GM18867 (cell line): ENCODE results near the gene MAGI1.

Source experiments
- ATAC-seq: cut with Tn5 transposase; IDR thresholded peaks from one replicate; pipeline ENCODE4 v1.9.1; 2021; ENCODE audit warnings: mild to moderate bottlenecking, moderate library complexity; ENCODE audit not compliant: unreplicated experiment

The MAGI1 gene

DNA sequence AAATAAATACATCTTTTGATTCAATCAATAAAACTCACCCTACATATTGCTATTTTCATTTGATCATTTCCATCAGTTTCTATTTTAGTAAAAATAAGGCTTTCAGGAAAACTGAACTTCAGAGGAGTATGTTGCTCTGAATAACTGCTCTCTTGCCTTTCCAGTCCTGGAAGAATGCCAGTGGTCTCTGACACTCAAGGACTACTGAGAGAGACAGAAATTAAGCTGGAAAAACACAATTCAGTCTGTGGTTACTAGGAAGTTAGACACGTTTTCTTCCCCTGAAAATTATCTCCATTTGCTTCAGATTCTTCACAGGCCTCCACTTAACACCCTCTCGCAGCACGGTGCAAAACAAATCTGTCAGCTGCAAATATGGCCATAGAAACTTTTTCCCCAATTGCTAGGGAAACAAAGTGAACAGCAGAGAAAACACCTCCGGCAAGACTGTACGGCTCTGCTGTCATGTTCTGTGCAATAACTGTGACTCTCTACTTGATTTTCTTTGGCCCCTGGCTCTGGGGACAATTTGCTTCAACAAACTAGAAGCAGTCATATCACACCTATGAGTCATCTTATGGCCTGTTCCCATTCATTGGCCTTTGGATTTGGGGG, 353.0 kb downstream of the MAGI1 start:
- ATAC-seq: no peak

DNA sequence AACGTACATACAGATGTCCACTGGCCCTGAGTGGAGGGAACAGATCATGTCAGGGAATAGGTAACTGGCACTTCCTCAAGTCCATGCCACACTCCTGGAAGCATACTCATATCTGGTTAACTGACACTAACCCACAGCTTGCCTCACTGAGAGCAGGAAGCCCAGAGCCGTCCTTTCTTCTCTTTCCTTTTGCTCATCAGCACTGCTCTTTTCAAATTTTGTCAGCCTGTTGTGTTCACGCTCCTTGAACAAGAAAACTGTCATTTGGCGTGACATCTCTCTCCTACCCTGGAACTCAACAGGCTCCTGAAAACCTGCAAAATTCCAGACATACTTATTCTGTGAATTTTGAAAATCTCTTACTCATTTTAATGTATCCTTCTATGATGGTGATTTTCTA, 360.2 kb downstream of the MAGI1 start:
- no peak for ATAC-seq

DNA sequence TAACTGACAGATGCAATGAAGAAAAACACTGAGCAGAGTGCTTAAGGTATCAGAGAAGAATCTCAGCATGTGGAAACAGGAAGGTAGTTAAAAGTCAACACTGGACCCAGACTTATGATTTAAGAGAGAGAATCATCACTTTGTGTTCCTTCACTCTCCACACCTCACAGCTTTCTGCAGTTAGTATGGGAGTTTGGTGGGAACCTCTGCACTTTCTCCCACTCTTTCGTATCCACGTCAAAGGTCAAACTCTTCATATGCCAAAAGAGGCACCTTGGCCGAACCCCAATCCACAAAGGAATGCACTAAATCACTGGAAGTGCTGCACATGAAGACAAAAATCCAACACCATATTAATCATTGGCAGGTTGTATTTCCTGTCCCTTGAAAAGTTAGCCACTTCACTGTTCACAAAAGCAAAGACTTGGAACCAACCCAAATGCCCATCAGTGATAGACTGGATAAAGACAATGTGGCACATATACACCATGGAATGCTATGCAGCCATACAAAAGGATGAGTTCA, 361.2 kb downstream of the MAGI1 start:
- ATAC-seq: no peak

DNA sequence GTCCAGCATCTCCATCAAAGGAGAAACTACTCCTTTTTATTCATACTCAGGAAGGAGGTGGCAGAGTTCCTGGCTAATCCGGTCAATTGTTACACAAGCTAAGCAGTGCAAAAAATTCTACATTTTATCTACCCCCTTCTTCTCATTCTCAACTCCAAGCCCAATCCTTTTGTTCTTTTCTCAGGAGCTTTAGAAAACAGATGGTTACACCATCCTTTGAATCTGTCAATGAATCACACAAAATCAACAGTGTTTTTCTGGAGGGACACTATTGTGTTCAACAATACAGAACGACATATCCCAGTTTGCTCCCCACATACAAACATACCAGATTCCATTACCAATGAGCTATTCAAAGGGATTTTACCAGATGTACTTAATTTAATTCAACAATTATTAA, 362.1 kb downstream of the MAGI1 start:
- ATAC-seq: no peak

DNA sequence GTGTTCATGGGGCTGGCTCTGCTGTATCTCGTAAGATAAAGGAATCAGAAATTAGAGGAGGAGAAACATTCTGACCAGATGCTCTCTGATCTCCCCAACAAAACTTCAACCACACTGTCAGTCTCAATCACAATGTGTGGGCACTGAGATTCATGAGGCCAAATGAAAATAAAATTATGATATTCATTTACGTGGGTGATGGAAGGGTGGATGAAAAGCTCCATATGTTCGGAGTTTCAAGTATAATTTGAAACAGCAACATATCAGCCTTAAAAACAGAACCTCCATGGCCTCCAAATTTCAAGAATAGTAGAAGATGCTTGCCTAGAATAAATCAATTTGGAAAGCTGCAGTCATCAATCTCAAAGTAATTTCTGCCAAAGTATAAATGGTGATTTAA, 363.7 kb downstream of the MAGI1 start:
- no peak for ATAC-seq

DNA sequence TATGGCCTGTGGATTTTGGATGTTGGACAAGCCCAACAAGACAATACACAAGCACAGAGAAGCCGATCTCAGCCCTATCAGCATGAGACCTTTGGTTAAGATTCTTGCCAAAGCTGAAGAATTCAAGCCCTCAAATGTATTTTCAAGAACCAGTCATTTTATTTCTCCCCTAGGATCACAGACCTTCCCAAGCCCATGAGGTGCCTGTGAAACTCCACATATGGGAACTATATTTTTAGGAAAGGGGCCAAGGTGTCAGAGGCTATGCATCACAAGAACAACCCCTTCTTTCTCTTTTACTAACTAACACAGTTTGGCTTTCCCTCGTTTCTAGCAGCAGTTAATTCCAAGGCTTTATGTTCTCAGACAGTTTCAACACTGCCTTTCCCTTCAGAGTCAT, 364.5 kb downstream of the MAGI1 start:
- no peak for ATAC-seq

DNA sequence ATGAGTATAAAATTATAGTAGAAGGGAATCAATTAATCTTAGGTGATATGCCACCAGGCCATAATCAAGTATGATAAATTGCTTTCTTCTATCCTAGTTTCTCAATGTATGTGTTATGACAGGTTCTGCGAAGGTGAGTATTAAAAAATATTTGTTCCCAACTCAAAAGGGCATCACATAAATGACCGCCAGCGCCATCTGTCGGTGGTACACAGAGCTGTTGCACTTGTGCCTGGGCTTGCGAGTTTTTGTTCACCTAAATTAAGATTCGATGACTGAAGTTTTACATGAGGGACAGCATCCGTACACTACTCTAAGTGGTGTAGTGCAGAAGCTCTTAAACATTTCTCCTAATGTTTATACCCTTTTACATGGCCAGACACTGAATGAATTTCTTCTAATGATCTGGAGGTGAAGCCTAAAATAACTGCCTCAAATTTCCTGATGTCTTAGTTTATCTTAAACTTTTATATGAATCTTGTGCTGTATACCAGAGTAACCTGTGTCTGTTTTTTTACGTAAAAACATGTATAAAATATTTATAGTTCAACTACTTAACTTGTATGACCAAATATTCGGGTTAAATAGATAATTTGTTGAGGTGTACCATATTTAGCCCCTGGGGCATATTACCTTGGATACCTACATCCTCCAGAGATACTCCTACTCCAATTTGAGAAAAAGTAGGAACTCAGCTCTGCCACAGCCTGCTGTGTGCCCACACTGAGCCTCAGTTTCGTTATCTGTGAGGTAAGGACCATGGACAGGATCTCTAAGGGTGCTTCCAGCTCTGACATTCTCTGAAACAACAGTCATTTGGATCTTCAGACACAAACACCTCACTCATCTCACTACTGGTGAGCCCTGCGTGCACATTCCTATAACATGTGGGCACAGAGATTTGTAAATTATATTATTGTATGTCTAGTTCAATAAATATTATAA, 365.6 kb downstream of the MAGI1 start:
- peak; percentile 68 for ATAC-seq

DNA sequence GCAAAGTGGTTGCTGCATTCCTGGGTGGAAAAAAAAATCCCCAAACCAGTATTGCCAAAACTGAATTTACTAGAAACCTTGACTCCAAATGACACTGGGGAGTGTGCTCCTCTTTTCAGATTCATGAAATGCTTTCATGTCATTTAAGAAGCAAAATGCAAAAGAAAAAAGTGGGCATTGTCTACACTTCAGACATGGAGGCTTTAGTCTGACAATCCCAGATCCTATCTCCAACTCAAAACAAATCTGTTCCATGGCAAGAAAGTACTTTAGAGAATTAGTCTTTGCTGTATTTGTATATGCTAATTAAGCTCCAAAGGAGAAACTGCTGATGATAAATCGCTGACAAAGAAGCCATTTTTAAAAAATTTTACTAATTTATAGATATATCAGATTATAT, 366.7 kb downstream of the MAGI1 start:
- ATAC-seq: no peak

DNA sequence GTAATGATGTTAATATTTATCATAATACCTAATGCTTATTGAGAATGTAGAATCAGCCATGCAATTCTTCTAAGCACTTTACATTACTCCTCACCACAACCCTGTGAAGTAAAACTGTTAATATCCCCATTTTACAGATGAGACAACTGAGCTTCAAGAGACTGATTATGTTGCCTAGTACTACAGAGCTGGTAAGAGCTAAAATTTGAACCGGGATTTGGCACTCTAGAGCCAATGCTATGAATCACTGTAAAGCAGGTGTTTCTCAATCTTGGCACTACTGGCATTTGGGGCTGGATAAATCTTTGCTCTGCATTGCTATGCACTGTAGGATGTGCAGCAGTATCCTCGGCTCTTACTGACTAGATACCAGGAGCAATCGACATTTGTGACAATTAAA, 367.7 kb downstream of the MAGI1 start:
- ATAC-seq: no peak

DNA sequence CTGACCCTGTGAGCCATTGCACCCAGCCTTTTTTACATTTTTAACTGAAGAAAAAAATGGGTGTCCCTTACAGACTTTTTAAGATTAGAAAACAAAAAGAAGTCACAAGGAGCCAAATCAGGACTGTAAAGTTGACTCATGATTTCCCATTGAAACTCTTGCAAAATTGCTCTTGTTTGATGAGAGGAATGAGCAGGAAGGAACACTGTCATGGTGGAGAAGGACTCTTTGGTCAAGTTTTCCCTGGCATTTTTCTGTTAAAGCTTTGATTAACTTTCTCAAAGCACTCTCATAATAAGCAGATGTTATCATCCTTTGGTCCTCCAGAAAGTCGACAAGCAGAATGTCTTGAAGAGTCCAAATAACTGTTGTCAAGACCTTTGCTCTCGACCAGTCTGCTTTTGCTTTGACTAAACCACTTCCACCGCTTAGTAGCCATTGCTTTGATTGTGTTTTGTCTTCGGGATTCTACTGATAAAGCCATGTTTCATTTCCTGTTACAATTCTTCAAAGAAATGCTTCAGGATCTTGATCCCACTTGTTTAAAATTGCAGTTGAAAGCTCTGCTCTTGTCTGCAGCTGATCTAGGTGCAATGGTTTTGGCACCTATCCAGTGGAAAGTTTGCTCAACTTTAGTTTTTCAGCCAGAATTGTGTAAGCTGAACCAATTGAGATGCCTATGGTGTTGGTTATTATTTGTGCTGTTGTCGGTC, 369.4 kb downstream of the MAGI1 start:
- ATAC-seq: no peak

DNA sequence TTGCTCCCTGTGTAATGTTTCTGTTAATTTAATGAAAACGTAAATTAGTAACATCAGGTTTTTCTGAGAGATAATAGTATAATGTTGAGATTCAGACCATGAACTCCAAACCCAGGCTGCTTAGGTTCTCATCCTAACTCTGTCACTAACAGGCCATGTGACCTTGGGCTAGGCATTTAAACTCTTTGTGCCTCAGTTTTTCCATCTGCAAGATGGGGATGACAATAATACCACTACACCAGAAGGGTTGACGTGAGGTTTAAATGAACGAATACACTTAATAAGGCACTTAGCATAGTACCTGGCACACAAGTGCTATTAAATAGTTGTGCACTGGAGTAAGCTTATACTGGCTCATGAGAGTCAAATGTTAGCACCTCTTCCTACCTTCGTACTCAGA, 370.8 kb downstream of the MAGI1 start:
- ATAC-seq: no peak

DNA sequence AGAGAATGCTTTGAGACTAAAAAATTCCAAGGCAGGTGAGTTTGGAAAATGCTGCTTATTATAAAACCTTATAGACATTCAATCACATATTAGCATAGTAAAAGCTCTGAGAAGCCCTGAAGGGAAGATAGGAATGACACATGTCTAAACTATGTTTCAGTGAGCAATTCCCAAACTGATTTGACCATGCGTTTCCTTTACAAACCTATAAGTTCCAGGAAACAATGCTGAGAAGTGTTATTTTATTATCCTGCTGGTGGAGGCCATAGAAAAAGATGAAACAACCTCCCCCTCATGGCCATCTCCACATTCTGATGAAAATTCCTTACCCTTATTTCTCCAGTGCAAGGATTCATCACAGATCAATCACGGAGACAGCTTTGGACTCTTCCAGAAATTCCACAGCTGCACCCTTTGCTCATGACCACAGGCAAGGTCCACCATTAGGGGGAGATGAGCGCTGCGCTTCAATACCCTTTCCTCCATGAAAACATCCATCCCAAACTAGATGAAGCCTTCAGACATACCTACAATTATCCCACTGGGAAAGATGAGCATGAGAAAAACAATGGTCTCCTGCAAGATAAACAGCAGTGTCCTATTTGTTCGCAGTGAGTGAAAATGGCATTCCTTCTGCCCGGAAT, 372.1 kb downstream of the MAGI1 start:
- no peak for ATAC-seq

DNA sequence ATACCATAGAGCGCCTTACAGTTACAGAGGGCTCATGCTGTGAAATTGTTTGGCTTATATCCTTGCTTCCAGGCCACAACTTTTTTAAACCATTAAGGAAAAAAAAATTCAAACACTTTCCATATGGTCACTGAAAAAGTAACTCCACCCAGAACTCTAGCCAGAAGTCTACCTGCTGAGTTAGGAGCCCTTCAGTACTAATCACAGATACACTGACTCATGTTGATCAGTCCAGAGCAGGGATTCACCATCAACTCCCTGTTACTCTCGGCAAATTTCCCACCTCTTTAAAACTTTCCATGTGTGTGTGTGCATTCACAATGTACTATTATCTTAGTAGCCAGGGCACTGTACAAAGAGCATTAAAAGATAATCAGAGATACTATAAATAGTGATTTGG, 372.8 kb downstream of the MAGI1 start:
- ATAC-seq: no peak

DNA sequence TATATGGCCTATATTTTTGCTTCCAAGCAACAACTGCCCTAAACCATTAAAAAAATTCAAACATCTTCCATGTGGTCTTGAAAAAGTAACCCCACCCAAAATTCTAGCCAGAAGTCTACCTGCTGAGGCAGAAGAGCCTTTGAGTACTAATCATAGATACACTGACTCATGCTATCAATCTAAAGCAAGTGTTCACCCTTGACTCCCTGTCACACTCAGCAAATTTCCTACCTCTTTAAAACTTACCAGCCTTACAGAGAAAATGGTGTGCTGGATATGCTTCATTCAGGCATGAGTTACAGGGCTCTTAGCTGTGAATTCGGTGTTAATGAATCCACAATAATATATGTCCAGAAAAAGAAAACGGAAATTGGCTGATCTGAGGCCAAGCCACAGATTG, 373.8 kb downstream of the MAGI1 start:
- ATAC-seq: no peak

DNA sequence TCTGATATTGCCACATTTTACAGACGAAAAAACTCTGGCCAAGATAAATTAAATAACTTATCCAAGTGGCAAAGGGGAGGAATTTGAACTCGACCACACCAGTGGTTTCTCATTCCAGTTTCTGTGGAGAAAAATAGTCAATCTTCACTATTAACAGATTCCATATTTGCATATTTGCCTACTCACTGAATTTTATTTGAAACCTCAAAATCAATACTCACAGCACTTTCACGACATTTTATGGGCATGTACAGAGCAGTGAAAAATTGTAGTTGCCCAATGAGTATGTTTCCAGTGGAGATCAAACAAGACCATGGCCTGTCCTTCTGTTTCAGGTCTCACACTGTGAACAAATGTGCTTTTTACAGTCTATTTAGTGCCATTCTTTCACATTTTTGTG, 374.3 kb downstream of the MAGI1 start:
- no peak for ATAC-seq

DNA sequence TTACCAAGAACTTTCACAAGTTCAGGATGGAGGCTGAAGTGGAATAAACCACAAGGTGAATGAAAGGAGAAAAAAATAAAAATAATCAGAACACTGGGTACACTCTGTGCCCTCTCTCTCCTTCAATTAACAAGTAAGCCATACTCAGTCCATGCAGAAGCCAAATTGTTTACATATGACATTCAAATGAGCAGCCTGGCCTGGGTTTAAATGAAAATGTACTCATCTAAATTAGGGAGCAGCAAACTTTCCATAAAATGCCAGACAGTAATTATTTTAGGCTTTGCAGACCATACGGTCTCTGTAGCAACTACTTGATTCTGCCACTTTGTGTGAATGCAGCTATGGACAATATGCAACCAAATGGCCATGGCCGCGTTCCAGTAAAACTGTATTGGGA, 376.6 kb downstream of the MAGI1 start:
- no peak for ATAC-seq

DNA sequence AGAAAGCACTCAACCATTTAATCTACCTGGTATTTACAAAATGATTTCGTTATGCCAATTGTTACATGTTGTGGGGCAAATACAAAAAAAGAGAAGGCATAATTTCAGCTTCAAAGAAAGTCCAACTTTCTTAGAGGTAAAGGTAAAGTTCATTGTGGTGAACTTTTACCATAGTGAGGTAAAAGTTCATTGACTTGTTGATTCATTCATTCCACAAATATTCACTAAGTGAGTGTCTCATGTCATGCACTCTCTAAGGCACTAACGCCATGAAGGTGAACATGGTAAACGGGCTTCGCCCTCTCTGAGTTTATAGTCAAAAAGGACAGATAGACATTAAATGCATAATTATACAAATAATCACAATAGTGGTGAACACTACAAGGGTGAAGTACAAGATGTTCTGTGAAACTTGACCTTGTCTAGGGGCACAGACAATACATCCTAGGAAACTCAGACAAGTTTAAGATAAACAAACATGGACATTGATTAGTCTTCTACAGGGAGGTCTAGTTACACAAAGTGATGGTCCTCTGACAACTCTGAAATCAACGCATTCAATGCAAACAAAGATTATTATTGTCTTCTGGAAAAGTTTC, 378.6 kb downstream of the MAGI1 start:
- ATAC-seq: no peak

DNA sequence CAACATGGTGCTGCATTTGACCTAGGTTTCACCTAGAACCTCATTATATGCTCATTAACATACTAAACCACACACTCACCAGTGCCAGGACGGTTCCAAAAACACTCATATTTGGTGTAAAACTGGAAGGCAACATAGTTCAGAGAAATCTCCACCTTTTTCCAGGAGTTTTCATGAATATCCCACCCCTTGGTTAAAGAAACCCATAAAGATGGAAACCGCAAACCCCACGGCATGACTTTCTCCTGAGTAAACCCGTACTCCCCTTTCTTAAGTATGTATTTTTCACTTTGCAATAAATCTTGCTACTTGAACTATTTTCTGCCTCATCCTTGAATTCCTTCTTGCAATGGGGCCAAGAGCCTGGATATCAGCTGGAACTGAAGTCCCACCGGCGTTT, 379.3 kb downstream of the MAGI1 start:
- ATAC-seq: no peak

DNA sequence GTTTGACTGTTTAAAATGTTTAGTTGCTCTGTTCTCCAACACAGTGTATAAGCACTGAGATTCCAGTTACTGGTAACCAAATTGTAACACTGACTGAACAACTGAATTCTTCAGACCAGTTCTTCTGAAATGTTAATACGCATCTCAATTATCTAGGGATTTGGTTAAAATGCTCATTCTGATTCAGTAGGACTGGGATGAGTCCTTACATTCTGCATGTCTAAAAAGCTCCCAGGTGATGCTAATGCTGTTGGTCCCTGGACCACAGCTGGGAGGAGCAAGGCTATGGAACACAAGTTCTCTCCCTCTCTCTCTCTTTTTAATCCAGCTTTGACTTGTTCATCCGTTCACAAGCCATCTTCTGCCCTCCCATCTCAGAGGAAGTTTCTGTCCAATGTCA, 380.3 kb downstream of the MAGI1 start:
- ATAC-seq: no peak

DNA sequence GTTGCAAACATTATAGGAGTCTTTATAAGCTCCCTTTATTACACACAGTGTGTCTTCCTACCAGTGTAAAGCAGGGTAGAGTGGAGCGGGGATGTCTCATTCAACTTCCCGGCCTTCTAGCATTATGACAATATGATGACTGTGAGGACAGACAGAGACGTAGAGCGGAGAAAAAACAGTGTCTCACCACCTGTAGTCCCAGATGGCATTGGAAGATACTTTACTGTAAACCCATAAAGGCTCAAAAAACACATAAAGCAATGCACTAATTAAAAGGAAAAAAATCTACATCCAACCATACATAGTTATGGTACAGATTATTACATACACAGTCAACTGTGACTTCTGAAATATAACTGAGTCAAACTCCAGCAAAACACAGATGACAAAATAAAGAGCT, 383.7 kb downstream of the MAGI1 start:
- ATAC-seq: no peak

DNA sequence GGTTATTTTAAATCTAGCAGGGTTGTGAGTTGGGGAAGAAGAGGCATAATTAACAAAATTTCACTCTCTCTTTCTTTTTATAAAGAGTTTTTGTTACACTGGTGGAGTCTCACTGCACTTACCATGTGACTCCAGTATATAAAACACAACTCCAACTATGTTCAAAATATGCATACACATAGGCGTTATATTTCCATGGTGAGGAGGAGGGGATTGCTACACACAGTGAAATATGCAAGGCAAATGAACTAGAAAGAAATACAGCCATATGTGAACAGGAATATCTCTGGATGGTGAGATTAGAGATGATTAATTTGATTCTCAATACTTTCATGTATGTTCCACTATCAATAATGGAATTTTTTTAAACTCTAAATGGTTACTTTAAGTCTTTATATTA, 385.0 kb downstream of the MAGI1 start:
- no peak for ATAC-seq
